Right hindlimb (tissue), 1 donor: Measurements from ENCODE around the gene SLC30A1.
"Not testable (repeated sequence)": the region's sequence is repeated elsewhere in the genome, so short reads cannot be mapped to it uniquely, and the experiment has no call there.

Source experiments
- DNase-seq: peaks from one replicate; pipeline ENCODE4 v3.0.0-alpha.2; 2018

Gene SLC30A1

GRCh38 chr1:211580303-211580687 lies 1.3 kb upstream of the SLC30A1 start:
- DNase-seq: no peak

- no peak for DNase-seq
Observed at GRCh38 chr1:211579440-211580302, 710 bp upstream of the SLC30A1 start.

DNA sequence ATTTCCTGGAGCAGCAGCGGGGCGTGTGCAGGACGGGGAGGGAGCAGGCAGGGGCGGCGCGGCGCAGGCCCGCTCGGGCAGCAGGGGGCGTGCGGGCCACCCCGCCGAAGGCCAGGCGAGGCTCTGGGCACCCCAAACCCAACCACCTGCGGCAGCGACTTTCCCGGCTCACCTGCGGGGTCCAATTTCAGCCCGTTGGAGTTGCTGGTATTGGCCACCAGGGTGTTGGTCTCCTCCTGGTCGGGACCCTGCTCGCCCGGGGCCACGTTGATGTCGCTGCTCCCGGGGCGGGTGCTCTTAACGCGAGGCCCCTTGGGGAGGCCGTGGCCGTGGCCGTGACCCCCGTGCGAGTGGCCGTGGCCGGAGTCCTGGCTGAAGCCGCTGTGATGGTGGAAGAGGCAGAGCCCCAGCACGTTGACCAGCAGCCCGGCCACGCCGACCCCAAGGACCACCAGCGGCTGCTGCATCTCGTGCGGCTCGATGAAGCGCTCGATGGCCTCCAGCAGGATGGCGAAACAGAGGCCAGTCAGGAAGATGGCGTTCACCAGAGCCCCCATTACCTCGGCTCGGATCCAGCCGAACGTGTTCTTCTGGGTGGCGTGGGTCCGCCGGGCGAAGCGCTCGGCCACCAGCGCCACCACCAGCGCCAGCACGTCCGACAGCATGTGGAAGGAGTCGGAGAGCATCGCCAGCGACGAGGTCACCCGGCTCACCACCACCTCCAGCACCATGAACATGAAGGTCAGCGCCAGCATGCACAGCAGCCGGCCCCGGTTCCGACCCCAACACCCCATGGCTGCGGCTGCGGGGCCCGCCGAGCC lies 932 bp downstream of the SLC30A1 start:
- DNase-seq: peak; percentile 78

- DNase-seq: no peak
Observed at GRCh38 chr1:211577277-211577818, 1.6 kb downstream of the SLC30A1 start.

GRCh38 chr1:211576717-211577116 lies 2.2 kb downstream of the SLC30A1 start:
- DNase-seq: no peak

- no peak for DNase-seq
Observed at GRCh38 chr1:211574705-211575104, 4.3 kb downstream of the SLC30A1 start.

- DNase-seq: no peak
Observed at GRCh38 chr1:211571998-211572397, 7.0 kb downstream of the SLC30A1 start.

GRCh38 chr1:211570378-211570777 lies 8.6 kb downstream of the SLC30A1 start:
- not testable (repeated sequence) for DNase-seq

DNA sequence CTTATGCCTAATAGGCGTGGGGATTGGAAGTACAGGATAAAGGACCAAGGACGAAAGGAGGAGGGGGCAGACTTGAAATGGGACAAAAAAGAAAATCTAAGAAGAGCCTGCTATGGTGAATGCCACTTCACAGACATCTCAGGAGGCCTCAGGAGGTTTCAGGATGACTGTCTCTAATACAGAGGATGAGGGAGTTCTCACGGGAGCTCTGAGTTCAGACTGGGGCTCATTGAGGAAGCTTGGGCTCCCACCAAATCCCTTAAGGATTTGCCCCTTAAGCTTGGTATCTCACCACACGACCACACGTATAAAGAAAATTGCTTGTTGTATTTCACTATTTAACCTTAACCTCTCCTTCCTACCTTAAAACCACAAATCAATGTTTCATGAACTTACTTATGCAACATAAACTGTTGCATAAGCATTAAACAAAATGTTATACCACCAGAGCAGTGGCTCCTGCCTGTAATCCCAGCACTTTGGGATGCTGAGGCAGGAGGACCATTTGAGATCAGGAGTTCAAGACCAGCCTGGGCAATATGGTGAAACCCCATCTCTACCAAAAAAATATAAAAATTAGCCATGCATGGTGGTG lies 12.4 kb downstream of the SLC30A1 start:
- DNase-seq: no peak

- DNase-seq: no peak
Observed at GRCh38 chr1:211564084-211564483, 14.9 kb downstream of the SLC30A1 start.

DNA sequence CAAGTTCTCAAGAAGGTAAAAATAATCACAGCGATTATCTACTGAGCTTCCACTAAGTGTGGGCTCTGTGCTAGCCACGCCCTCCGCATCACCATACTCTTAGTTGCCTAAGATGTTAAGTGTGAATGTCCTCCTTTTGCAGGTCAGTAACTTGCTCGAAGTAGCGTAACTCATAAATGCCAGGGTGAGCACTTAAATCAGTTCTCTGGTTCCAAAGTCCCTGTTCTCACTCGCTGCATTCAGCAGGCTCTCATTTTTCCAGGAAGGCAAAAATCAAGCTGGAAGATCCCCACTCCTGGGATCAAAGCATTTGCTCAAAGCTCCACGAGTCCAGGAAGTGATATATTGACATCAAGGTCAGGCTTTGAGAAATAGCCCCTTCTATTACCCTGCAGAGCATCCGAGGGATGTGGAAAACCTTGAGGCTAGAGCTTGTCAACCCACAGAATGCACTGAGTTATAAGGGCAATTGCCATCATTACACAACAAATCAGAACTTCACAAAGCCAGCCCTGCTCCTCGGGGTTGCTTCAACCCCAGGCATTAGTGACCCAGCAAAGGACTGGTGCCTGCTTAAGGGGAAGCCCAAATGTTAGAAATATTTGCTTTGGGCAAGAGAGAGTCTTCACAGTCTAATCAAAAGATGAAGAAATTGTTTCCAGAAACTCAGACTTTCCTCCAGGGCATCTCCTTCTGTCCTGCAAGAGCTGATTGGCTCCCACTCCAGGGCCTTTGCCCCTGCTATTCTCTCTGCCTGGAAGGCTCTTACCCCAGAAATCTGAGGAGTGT lies 19.5 kb downstream of the SLC30A1 start:
- DNase-seq: no peak

- DNase-seq: no peak
Observed at GRCh38 chr1:211557894-211558625, 20.9 kb downstream of the SLC30A1 start.

GRCh38 chr1:211553549-211553948 lies 25.4 kb downstream of the SLC30A1 start:
- no peak for DNase-seq

- no peak for DNase-seq
Observed at GRCh38 chr1:211551638-211552460, 27.1 kb downstream of the SLC30A1 start.

DNA sequence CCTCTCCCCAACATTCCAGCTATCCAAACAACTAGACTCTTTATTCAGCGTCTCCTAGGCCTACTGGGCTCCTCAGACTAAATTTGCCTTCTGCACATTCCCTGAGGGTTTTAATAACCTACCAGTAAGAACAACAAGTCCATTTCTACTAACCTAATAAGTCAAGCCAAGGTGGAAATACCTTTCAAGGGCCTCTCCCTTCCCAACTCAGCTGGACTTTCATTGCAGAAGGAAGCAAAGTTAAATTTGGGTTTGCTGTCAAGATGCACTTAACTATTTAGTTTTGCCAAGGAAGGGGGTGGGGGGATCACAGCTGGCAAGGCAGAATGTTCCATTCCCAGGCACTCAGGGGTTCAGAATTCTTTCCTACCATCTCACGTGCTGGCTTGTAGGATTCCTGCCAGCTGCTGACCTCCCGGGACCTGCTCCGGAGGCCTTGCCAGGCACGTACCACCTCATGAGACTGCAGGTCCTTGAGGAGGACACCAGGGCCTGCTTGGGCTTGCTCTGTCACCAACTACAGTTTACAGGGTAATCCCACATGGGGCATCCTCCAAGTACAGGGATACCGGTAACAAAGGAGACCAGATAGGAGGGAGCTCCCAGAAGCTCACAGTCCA lies 29.8 kb downstream of the SLC30A1 start:
- peak; percentile 52 for DNase-seq

GRCh38 chr1:211548321-211549091 lies 30.5 kb downstream of the SLC30A1 start:
- no peak for DNase-seq

DNA sequence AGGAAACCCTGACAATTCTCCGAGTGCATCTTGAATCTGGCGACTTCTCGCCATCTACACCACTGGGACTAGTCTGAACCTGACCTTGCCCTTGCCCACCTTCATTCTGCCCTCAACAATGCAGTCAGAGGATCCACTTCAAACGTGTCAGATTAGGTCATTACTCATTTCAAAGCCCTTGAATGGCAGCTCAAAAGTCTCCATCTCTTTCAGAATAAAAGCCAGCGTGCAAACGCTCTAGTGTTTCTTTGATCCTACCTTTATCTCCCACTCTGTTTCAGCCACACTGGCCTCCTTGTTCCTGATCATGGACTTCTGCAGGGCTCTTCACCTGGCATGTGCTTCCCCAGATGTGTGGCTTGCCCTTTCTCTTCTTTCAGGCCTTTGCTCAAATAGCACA lies 31.3 kb downstream of the SLC30A1 start:
- DNase-seq: no peak

DNA sequence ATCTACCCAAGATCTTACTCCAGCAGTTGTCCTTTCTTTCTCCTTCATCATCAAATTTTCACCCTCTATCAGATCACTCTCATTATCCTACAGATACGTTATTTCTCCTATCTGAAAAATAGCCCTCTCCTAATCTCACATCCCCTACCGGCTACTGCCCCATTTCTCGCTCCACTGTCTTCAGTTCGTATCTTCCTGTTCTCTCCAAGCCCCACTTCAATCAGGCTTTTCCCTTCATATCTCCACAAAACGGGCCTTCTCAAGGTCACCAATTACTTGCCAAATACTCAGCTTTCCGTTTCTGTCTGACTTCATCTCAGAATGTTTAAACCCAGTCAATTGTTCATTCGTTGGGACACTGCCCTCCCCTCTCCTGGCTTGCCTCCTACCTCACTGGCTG lies 32.4 kb downstream of the SLC30A1 start:
- no peak for DNase-seq

- DNase-seq: no peak
Observed at GRCh38 chr1:211543025-211543424, 35.9 kb downstream of the SLC30A1 start.
